DLD1 (cell line): ENCODE data around the gene FAAH.

Experiments
- in situ Hi-C: cut with HindIII; loops from 2 replicates; pipeline ENCODE4 v1.10.0; 2017; ENCODE audit warnings: low sequenced_read_pairs

FAAH gene

DNA sequence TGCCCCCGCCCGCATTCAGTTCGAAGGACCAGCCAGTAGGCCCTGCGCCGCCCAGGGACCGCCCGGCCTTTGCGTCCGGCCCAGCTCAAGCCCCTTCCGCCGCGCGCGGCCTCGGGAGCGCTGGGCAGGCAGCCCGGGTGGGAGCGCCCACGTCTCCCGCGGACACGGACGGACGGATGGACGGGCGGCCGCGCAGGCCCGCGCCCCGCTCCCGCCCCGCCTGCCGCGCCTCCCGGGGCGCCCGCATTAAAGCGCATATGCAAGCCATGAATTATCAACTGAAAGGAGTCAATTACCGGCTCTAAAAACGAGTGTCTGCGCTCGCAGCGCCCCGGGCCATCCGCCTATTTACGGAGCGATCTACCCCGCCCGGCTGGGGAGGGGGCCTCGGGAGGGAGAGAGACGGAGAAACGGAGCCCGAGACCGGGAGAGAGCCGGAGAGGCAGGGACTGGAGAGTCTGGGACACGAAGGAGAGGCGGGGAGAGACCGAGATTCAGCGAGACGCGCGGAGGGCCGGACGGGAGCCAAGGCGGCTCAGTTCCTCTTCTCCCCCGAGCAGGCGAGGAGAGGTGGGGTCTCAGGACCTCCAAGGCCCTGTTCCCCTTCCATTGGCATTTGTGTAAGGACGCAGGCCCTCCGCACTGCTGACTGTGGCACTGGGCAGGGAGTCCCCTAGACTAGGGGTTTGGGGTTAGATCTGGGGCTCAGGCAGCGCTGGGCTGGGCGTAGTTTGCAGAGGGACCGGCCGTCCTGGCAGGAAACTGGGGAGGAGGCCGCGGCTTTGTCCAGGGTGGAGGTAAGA lies 54.2 kb downstream of the FAAH start:
- in situ Hi-C loops, result no loop called here

DNA sequence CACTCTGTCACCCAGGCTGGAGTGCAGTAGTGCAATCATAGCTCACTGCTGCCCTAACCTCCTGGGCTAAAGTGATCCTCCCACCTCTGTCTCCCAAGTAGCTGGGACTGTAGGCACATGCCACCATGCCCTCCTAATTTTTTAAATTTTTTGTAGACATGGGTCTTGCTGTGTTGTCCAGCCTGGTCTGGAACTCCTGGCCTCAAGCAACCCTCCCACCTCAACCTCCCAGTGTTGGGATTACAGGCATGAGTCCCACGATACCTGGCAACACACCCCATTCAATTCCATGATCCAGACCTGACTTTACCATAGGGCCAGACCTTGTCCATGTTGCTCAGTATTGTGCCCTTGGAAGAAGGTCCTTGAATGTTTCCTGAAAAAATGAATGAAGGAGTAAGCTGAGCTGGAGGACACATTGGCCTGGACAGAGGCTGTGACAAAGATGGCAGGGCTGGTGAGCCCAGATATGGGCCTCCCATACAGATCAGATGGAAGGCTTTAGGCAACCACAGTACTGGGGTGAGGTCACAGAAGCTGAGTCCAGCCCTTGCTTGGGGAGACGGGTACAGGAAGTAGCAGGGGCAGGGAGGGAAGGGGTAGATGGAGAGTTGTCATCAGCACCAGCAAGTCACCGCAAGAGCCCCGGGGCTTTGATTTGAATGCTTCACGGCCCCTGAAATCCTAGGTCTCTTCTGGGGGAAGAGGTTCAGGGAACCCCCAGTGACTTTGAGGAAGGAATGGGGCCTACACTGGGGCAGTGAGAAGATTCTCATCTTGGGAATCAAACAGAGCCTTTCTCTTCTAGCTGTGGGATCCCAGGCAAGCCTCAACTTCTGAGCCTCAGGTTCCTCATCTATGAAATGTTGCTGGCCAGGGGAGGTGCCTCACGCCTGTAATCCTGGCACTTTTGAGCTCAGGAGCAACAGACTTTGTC lies 55.4 kb downstream of the FAAH start:
- in situ Hi-C loops, result no loop called here

DNA sequence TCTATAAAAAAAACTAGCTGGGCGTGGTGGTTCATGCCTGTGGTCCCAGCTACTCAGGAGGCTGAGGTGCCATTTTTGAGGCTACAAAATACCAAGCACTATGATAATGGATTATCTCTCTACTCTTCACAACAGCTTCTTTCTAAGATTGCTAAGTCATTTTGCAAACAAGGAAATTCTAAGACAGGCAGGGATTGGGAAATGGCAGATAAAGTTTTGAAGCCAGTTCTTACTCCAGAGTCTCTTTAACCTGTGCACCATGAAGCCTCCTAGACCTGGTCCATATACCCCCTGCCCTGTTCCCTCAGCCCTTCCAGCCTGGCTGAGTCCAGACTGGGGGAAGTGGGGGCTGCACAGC lies 56.0 kb downstream of the FAAH start:
- in situ Hi-C loops, result no loop called here

DNA sequence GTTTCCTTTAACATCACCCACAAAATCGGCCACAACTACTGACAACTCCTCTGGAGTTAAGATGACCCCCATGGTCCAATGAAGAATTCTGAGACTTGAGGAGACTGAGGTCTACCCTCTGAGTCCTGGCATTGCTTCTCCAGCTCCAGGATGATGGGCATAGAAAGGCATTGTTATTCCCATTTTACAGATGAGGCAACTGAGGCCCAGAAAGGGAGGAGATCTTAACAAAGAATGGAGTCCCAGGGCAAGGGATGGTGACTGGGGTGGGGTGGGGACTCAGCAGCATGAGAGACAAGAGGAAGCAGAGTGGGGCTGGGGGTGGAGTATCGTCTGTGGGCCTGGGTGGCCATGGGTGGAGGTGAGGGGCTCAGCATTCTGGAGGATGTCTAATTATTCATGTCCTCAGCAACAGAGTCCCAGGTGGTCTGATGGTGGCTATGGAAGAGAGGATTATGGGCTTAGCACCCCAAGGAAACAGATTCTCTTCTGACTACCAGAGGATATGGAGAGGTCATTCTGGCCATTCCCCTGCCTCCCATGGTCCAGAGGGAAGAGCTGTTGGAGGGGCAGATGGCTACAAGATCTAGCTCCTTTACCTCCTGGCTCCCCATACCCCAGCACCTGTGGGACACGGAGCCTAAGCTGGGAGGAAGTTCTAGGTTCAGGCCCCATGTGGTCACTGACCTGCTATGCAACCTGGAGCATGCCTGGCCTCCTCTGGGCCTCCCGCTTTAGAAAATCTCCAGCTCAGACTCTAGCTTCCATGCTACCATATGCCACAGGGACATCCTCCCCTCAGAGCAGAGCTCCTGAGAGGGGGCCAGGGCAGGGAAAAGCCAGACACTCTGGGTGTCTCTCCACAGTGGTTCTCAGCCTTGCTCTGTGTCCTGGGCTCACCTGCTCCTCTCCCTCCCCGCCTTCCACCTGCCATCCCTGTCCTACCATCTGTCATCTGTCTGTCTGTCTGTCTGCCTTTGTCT lies 58.1 kb downstream of the FAAH start:
- in situ Hi-C loops, result no loop called here

DNA sequence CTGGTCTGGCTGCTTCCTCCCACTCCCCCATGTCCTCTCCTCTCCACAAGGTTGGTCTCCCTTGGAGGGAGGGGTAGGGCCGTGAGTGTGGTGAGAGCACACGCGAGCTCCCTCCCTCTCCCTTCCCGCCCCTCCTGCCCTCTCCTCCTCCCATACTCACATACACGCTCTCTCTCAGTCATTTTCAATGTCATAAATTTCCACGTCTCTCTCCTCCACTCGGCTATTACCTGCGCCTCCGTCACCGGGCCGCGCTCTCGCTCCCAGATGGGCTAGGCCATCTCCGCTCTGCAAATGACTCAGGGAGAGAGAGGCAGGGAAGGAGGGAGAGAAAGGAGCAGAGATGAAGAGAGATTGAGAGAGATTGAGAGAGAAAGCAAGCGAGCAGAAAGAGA lies 58.8 kb downstream of the FAAH start:
- in situ Hi-C loops, result no loop called here

DNA sequence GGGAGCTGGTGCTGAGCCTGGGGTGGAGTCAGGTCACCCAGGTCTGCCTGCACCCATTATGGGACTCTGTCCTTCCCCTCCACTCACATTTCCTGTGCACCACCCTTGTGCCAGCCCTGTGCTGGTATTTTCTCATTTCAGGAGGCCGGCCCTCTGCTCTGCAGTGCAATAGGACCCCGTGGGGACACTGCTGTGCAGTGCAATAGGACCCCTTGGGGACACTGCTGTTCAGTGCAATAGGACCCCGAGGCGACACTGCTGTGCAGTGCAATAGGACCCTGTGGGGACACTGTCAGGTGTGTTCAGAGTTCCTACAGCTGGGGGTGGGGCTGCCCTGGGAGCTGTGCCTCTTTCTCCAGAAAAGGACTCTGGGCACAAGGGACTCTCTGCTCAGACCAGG lies 59.3 kb downstream of the FAAH start:
- in situ Hi-C loops, result no loop called here

- in situ Hi-C loops, result no loop called here
Observed at GRCh38 chr1:46455951-46456350, 61.8 kb downstream of the FAAH start.

- in situ Hi-C loops, result no loop called here
Observed at GRCh38 chr1:46456411-46456963, 62.4 kb downstream of the FAAH start.

DNA sequence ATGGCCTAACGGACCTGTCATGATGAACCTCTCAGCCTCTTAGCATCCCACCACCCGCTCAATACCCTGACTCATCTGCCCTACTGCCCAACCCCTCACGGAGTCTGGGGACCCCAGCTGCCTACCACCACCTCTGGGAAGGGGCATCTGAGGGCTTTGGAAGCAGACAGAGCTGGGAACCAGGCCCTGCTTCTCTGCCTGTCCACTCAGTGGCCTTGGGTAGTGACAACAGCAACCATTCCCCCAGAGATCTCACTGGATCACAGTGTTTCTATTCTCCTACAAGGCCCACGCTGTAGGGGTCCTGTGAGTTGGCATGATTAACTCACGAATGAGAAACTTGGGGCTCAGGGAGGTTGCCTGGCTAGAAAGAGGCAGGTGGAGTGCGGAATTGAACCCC lies 63.1 kb downstream of the FAAH start:
- in situ Hi-C loops, result no loop called here

DNA sequence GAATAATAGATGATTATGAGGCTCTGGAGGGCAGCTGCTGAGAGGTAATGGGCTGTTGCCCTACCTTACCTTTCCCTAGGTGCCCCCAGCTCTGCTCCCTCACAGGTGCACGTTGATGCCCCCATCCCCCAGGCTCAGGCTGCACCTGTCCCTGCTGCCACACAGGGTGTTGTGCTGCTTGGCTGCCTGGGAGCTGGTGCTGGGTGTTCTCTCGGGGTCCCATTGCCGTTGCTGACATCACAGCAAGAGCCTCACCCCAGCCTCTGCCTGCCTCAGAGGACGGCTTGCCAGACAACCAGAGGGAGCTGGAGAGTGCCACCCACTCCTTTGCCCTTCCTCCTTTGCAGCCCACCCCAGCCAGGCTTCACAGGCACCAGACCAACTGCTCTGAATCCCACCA lies 64.1 kb downstream of the FAAH start:
- in situ Hi-C loops, result no loop called here

- in situ Hi-C loops, result no loop called here
Observed at GRCh38 chr1:46458846-46459245, 64.7 kb downstream of the FAAH start.

DNA sequence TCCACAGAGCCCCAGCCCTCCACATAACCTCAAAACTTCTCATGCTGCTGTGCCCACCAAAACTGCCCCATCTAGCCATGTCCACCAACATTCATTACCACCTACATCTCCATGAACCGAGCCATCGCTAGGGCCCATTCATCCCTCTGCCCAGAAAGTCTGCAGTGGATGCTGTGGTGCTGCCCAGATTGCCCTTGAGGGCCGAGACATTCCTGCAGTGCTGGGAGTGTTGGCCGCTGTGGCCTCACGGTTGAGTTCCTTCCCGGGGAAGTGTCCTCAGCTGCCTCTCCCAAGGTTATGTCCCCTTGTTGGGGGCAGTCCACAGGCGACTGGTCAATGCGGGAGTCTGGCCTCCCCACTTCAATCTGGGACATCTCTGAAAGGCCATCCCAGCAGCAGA lies 65.2 kb downstream of the FAAH start:
- in situ Hi-C loops, result no loop called here

- in situ Hi-C loops, result no loop called here
Observed at GRCh38 chr1:46461017-46461808, 67.1 kb downstream of the FAAH start.

DNA sequence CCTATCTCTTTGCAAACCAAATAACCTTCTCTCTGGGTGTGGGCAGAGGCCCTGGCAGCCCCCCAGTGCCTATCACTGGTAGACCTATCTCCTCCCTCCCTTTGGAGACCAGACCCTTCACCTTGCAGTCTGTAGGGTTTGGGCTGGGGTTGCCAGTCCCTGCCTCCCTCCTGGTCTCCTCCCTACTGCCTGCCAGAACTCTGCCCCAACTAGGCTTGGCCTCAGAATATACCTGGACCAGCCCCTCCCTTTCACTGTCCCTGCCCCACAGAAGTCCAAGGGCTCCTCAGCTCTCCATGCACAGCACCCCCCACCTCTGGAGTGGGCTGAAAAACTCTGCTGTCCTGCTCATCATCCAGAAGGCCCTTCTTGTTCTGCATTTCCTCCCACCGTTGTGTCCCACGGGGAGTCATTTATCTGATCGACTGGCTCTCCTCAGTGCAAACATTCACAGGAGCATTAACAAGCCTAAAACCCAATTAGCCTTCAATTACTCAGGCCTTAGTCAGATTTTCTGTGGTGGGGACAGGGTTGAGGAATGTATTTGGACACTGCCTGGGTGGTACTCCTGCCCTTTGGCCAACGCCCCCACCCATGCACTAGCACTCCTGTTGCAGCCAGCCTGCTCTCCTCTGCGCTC lies 67.8 kb downstream of the FAAH start:
- in situ Hi-C loops, result no loop called here
